Fibroblast of lung (primary cell): ENCODE measurements around the gene OBSL1. TPM values are rescaled to one million over a fixed set of nuclear protein-coding genes. Genes with fewer than 3 reads are reported as not detected.

Experiments
- DNase-seq, 2 donors: peaks; one replicate each; pipeline versions ENCODE4 v3.0.0 to v3.0.0-alpha.2; 2010; ENCODE audit warnings: low read depth in 2 of 2
- H2AFZ ChIP-seq: 2 replicates; pipeline ENCODE4 v1.5.1; 2012; ENCODE audit warnings: low read length, control low read depth, inconsistent platforms
- H3K27ac ChIP-seq: 2 replicates; pipeline ENCODE4 v1.5.1; 2011; ENCODE audit warnings: low read length, control low read depth; ENCODE audit not compliant: insufficient read depth
- H3K27me3 ChIP-seq: 2 replicates; pipeline ENCODE4 v1.5.1; 2011; ENCODE audit warnings: mild to moderate bottlenecking, low read length; ENCODE audit not compliant: control insufficient read depth, insufficient read depth
- H3K36me3 ChIP-seq: 2 replicates; pipeline ENCODE4 v1.5.1; 2011; ENCODE audit warnings: low read length; ENCODE audit not compliant: control insufficient read depth, insufficient read depth
- H3K4me1 ChIP-seq: 2 replicates; pipeline ENCODE4 v1.5.1; 2011; ENCODE audit warnings: low read length; ENCODE audit not compliant: control insufficient read depth, insufficient read depth; ENCODE audit errors: extremely low read depth
- H3K4me2 ChIP-seq: 2 replicates; pipeline ENCODE4 v1.5.1; 2011; ENCODE audit warnings: low read length, control low read depth; ENCODE audit not compliant: insufficient read depth; ENCODE audit errors: extremely low read depth
- H3K4me3 ChIP-seq, 4 experiments: fragments of 200-600 bp in 1 of 4; sonication (generic) in 1 of 4; replicated peaks in 1 of 4; 2 replicates each; pipeline ENCODE4 v1.5.1; 2011 to 2016; ENCODE audit warnings: low read length in 4 of 4, low read depth in 3 of 4, mild to moderate bottlenecking in 3 of 4, control low read depth in 2 of 4, inconsistent platforms in 1 of 4, mixed read lengths in 1 of 4; ENCODE audit not compliant: insufficient read depth in 1 of 4; ENCODE audit errors: control extremely low read depth in 1 of 4
- H3K79me2 ChIP-seq: 2 replicates; pipeline ENCODE4 v1.5.1; 2012; ENCODE audit warnings: mild to moderate bottlenecking, low read length, inconsistent platforms; ENCODE audit not compliant: control insufficient read depth, insufficient read depth
- H3K9ac ChIP-seq: 2 replicates; pipeline ENCODE4 v1.5.1; 2011; ENCODE audit warnings: mild to moderate bottlenecking, low read length, control low read depth; ENCODE audit not compliant: insufficient read depth
- H3K9me3 ChIP-seq: 2 replicates; pipeline ENCODE4 v1.5.1; 2012; ENCODE audit warnings: low read depth, low read length; ENCODE audit not compliant: control insufficient read depth, insufficient read depth
- H4K20me1 ChIP-seq: 2 replicates; pipeline ENCODE4 v1.5.1; 2011; ENCODE audit warnings: low read length; ENCODE audit not compliant: control insufficient read depth, insufficient read depth; ENCODE audit errors: extremely low read depth
- EZH2 ChIP-seq: IDR thresholded peaks from 2 replicates; pipeline ENCODE4 v1.5.1; 2012; ENCODE audit warnings: low read length, control low read depth, mild to moderate bottlenecking; ENCODE audit errors: missing control alignments
- polyA plus RNA-seq, 2 donors: library from polyadenylated mRNA; depleted of rRNA in 1 of 2; stranded (reverse) in 1 of 2; unstranded in 1 of 2; fragments of >200 nt; gene quantifications; 2 replicates each; pipeline ENCODE4 v1.2.1, GENCODE V29; 2011 to 2012; ENCODE audit warnings: missing spikeins in 1 of 2
- total RNA-seq: library from RNA; depleted of rRNA; stranded (reverse); fragments of >200 nt; gene quantifications from 2 replicates; pipeline ENCODE4 v1.2.1, GENCODE V29; 2014
- TF ChIP-seq, protein P1 (sequence below), 2 donors: IDR thresholded peaks in 1 of 2; conservative IDR thresholded peaks in 1 of 2; 1 replicate in 1 of 2; 2 replicates in 1 of 2; pipeline ENCODE4 v1.5.1; 2011 to 2012; ENCODE audit warnings: low read length in 2 of 2, control low read depth in 1 of 2, inconsistent platforms in 1 of 2, low read depth in 1 of 2, mild to moderate bottlenecking in 1 of 2

Gene OBSL1
- total and polyA plus RNA-seq, 2 donors (not counting 1 experiment from before 2014, with no cell fraction given), result 24.7 to 28.7 TPM

- Histone ChIP-seq H3K27me3 (no peaks in the 10 kb centered on the region), H3K4me1 (no peaks in the 10 kb centered on the region), H3K4me2 (no peak overlapping the region), H3K36me3 (no peaks in the 10 kb centered on the region), H3K4me3 (no peak overlapping the region), H3K79me2 (no peaks in the 10 kb centered on the region), H3K9ac (no peak overlapping the region), H3K27ac (no peak overlapping the region), H2AFZ (no peak overlapping the region), H4K20me1 (no peaks in the 10 kb centered on the region), H3K9me3 (no peaks in the 10 kb centered on the region)
- no peak for TF ChIP-seq EZH2
- TF ChIP-seq, protein P1, sequence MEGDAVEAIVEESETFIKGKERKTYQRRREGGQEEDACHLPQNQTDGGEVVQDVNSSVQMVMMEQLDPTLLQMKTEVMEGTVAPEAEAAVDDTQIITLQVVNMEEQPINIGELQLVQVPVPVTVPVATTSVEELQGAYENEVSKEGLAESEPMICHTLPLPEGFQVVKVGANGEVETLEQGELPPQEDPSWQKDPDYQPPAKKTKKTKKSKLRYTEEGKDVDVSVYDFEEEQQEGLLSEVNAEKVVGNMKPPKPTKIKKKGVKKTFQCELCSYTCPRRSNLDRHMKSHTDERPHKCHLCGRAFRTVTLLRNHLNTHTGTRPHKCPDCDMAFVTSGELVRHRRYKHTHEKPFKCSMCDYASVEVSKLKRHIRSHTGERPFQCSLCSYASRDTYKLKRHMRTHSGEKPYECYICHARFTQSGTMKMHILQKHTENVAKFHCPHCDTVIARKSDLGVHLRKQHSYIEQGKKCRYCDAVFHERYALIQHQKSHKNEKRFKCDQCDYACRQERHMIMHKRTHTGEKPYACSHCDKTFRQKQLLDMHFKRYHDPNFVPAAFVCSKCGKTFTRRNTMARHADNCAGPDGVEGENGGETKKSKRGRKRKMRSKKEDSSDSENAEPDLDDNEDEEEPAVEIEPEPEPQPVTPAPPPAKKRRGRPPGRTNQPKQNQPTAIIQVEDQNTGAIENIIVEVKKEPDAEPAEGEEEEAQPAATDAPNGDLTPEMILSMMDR (conservative IDR thresholded peaks at IDR 0.05 in 1 of 2, IDR thresholded peaks at IDR 0.05 in 1 of 2; ENCODE audit: low read depth in 1 of 2, low read length in 2 of 2), result no peak
- DNase-seq, result no peak
Observed at GRCh38 chr2:219559156-219559915, 12.0 kb downstream of the OBSL1 start.

GRCh38 chr2:219557791-219558785 is 13.3 kb downstream of the OBSL1 start:
- no peaks in the 10 kb centered on the region for H4K20me1 ChIP-seq
- DNase-seq, result no peak
- H3K9ac ChIP-seq, result no peak overlapping the region
- no peaks in the 10 kb centered on the region for H3K27me3 ChIP-seq
- H3K79me2 ChIP-seq, result no peaks in the 10 kb centered on the region
- no peak overlapping the region for H2AFZ ChIP-seq
- H3K27ac ChIP-seq, result no peak overlapping the region
- TF ChIP-seq, protein P1 (conservative IDR thresholded peaks at IDR 0.05 in 1 of 2, IDR thresholded peaks at IDR 0.05 in 1 of 2; ENCODE audit: low read depth in 1 of 2, low read length in 2 of 2), result no peak
- TF ChIP-seq EZH2, result no peak
- H3K4me2 ChIP-seq, result no peak overlapping the region
- no peaks in the 10 kb centered on the region for H3K9me3 ChIP-seq
- H3K4me1 ChIP-seq, result no peaks in the 10 kb centered on the region
- H3K36me3 ChIP-seq, result no peaks in the 10 kb centered on the region
- H3K4me3 ChIP-seq, result no peak overlapping the region

- DNase-seq, result no peak
- Histone ChIP-seq H2AFZ (no peak overlapping the region), H3K4me1 (no peaks in the 10 kb centered on the region), H3K27me3 (no peaks in the 10 kb centered on the region), H3K9ac (no peak overlapping the region), H3K36me3 (no peaks in the 10 kb centered on the region), H3K4me2 (no peak overlapping the region), H3K9me3 (no peaks in the 10 kb centered on the region), H3K27ac (no peak overlapping the region), H4K20me1 (no peaks in the 10 kb centered on the region), H3K4me3 (no peak overlapping the region), H3K79me2 (no peaks in the 10 kb centered on the region)
- no peak for TF ChIP-seq EZH2
- TF ChIP-seq, protein P1 (conservative IDR thresholded peaks at IDR 0.05 in 1 of 2, IDR thresholded peaks at IDR 0.05 in 1 of 2; ENCODE audit: low read depth in 1 of 2, low read length in 2 of 2), result no peak
Observed at GRCh38 chr2:219557320-219557719, 14.0 kb downstream of the OBSL1 start.
